Measurements from ENCODE around the gene GGA3. TPM values are rescaled to one million over a fixed set of nuclear protein-coding genes. Genes with fewer than 3 reads are reported as not detected.

Gene GGA3
- polyA plus RNA-seq, 1 experiment, result 27.6 TPM

- ChIA-PET POLR2A (no interaction called here), CTCF (interaction anchor here (0.7 to 6.0 kb wide), 3 partner anchors 10 to 21 kb away, joined by 3 to 50 read pairs (median 9); partner anchors contain the start of genes GGA3, MIF4GD and MRPS7)
- Histone ChIP-seq H3K4me3 (ENCODE audit: low read depth, low read length) (no peak overlapping the region), H3K36me3 (ENCODE audit: control insufficient read depth, insufficient read depth, low read length) (peaks cover 13% of the 10 kb centered on the region), H3K27me3 (ENCODE audit: control insufficient read depth, insufficient read depth, low read length) (no peaks in the 10 kb centered on the region)
- no peak for DNase-seq (ENCODE audit: low read depth)
- TF ChIP-seq, protein P1, sequence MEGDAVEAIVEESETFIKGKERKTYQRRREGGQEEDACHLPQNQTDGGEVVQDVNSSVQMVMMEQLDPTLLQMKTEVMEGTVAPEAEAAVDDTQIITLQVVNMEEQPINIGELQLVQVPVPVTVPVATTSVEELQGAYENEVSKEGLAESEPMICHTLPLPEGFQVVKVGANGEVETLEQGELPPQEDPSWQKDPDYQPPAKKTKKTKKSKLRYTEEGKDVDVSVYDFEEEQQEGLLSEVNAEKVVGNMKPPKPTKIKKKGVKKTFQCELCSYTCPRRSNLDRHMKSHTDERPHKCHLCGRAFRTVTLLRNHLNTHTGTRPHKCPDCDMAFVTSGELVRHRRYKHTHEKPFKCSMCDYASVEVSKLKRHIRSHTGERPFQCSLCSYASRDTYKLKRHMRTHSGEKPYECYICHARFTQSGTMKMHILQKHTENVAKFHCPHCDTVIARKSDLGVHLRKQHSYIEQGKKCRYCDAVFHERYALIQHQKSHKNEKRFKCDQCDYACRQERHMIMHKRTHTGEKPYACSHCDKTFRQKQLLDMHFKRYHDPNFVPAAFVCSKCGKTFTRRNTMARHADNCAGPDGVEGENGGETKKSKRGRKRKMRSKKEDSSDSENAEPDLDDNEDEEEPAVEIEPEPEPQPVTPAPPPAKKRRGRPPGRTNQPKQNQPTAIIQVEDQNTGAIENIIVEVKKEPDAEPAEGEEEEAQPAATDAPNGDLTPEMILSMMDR (IDR thresholded peaks at IDR 0.05; ENCODE audit: insufficient read depth, low read depth, low read length), result no peak
These were observed 11.4 kb downstream of the GGA3 start for GRCh38 chr17:75250009-75250471.

- POLR2A ChIA-PET, result no interaction called here
- peaks cover 16% of the 10 kb centered on the region for H3K36me3 ChIP-seq (ENCODE audit: control insufficient read depth, insufficient read depth, low read length)
- no peak for DNase-seq (ENCODE audit: low read depth)
- TF ChIP-seq, protein P1 (IDR thresholded peaks at IDR 0.05; ENCODE audit: insufficient read depth, low read depth, low read length), result no peak
- CTCF ChIA-PET, result interaction anchor here (1.4 to 6.0 kb wide), 3 partner anchors 10 to 21 kb away, joined by 5 to 50 read pairs (median 9); partner anchors contain the start of genes GGA3, MIF4GD and MRPS7
- H3K4me3 ChIP-seq (ENCODE audit: low read depth, low read length), result no peak overlapping the region
- H3K27me3 ChIP-seq (ENCODE audit: control insufficient read depth, insufficient read depth, low read length), result no peaks in the 10 kb centered on the region
These were observed 11.8 kb downstream of the GGA3 start for GRCh38 chr17:75249564-75249963.

DNA sequence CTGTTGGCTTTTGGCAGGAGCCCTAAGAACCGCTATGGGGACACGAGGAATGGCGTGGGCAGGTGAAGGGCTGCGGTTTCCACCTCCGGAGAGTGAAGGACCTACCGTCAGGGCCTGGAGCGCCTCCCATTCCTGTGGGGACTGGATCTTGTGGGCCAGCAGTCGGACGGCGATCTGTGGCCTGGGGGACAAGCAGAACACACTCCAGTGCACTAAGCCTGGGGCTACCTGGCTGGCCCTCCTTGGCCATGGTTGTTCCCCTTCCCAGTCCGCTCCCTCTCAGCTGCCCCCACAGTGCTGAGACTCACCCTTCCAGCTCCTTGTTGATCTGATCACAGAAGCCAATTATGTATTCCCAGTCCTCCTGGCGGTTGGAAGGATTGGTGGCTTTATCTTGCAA lies 15.0 kb downstream of the GGA3 start:
- no peak for DNase-seq (ENCODE audit: low read depth)
- H3K27me3 ChIP-seq (ENCODE audit: control insufficient read depth, insufficient read depth, low read length), result no peaks in the 10 kb centered on the region
- ChIA-PET POLR2A (no interaction called here), CTCF (interaction anchor here (0.6 to 6.0 kb wide), 4 partner anchors 6 to 386 kb away, joined by 3 to 50 read pairs (median 4); no protein-coding TSS in a partner anchor)
- peaks cover 29% of the 10 kb centered on the region for H3K36me3 ChIP-seq (ENCODE audit: control insufficient read depth, insufficient read depth, low read length)
- no peak overlapping the region for H3K4me3 ChIP-seq (ENCODE audit: low read depth, low read length)
- TF ChIP-seq, protein P1 (IDR thresholded peaks at IDR 0.05; ENCODE audit: insufficient read depth, low read depth, low read length), result no peak

DNA sequence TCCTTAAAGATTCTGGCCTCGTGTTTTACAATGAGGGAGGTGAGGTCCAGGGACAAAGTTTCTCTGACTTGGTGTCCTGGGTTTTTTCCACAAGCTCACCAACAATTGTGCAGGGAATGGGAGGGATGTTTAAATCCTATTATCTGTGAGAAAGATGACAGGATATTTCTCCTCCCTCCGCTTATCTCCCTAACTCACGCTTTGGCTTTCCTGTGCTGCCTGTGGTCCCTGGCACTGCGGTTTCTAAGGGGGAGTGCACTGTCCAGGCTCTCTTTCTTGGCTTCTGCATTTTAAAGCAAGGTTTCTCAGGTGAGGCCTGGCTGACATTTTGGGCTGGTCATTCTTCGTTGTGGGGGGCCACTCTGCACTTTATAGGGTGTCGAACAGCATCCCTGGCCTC lies 16.4 kb downstream of the GGA3 start:
- Histone ChIP-seq H3K27me3 (ENCODE audit: control insufficient read depth, insufficient read depth, low read length) (no peaks in the 10 kb centered on the region), H3K4me3 (ENCODE audit: low read depth, low read length) (no peak overlapping the region), H3K36me3 (ENCODE audit: control insufficient read depth, insufficient read depth, low read length) (peaks cover 39% of the 10 kb centered on the region)
- POLR2A ChIA-PET, result no interaction called here
- CTCF ChIA-PET, result no interaction called here
- TF ChIP-seq, protein P1 (IDR thresholded peaks at IDR 0.05; ENCODE audit: insufficient read depth, low read depth, low read length), result no peak
- no peak for DNase-seq (ENCODE audit: low read depth)

DNA sequence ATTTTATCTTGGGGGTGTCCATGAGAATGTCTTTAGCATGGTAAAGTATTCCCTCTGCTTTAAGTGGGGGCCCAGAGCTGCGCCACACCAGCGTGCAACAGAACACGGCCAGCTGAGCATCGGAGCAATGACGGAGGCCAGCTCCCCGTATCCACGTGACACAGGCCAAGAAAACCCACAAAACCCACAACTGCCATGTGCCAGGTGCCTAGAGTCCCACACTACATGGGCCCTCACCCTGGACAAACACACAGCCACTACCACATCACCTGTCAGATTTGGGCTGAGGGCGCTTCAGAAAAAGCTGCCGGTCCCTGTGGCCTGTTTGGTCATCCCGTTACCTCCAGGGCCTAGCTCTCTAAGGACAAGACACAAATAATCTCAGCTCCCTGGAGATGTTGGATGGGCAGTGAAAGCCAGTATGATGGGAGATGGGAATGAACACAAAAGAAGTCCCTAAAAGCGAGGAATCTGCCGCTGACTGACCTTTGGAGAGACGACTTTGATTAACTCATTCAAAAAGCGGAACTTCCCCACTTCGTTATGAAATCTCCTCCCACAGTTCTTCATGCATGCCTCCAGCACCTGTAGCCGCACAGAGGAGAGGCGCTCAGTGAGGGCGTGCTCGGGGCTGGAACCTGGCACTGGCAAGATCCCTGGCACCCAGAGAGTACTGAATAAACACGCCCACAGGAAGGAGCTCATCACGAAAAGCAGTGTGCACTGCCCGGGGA lies 17.1 kb downstream of the GGA3 start:
- TF ChIP-seq, protein P1 (IDR thresholded peaks at IDR 0.05; ENCODE audit: insufficient read depth, low read depth, low read length), result no peak
- POLR2A ChIA-PET, result no interaction called here
- CTCF ChIA-PET, result no interaction called here
- H3K27me3 ChIP-seq (ENCODE audit: control insufficient read depth, insufficient read depth, low read length), result no peaks in the 10 kb centered on the region
- H3K36me3 ChIP-seq (ENCODE audit: control insufficient read depth, insufficient read depth, low read length), result peaks cover 40% of the 10 kb centered on the region
- H3K4me3 ChIP-seq (ENCODE audit: low read depth, low read length), result no peak overlapping the region
- no peak for DNase-seq (ENCODE audit: low read depth)

Measured in BJ (cell line).